Bone marrow (tissue), 2 donors: Measurements from ENCODE around the gene ASPM.
"Not testable (repeated sequence)": the region's sequence is repeated elsewhere in the genome, so short reads cannot be mapped to it uniquely, and the experiment has no call there.

Experiments
- DNase-seq, 2 donors: peaks; one replicate each; lab custom pipeline; 2025; lab: John Stamatoyannopoulos, UW

Gene ASPM

GRCh38 chr1:197083474-197083873 lies 63.0 kb downstream of the ASPM start:
- no peak for DNase-seq

GRCh38 chr1:197081117-197081753 lies 65.2 kb downstream of the ASPM start:
- no peak for DNase-seq

- no peak for DNase-seq
These were observed 66.1 kb downstream of the ASPM start for GRCh38 chr1:197080323-197080722.

- DNase-seq: no peak
These were observed 69.9 kb downstream of the ASPM start for GRCh38 chr1:197076585-197076984.

- DNase-seq: no peak
These were observed 72.5 kb downstream of the ASPM start for GRCh38 chr1:197073978-197074377.

GRCh38 chr1:197067457-197067818 lies 79.0 kb downstream of the ASPM start:
- DNase-seq: no peak

- no peak for DNase-seq
These were observed 79.6 kb downstream of the ASPM start, which contains the start of gene F13B for GRCh38 chr1:197066719-197067456. F13B (minus strand) TSS chr1:197067260; CDS start chr1:197067223, 37 bp downstream.

- no peak for DNase-seq
These were observed 80.2 kb downstream of the ASPM start for GRCh38 chr1:197066277-197066676.

- no peak for DNase-seq
These were observed 80.9 kb downstream of the ASPM start for GRCh38 chr1:197065559-197065958.

GRCh38 chr1:197063212-197063611 lies 83.3 kb downstream of the ASPM start:
- DNase-seq: no peak

- DNase-seq: no peak
These were observed 83.8 kb downstream of the ASPM start for GRCh38 chr1:197062692-197063091.

- no peak for DNase-seq
These were observed 97.4 kb downstream of the ASPM start for GRCh38 chr1:197049100-197049499.

- DNase-seq: no peak
These were observed 103.7 kb downstream of the ASPM start for GRCh38 chr1:197042676-197043341.

- DNase-seq: no peak
These were observed 104.7 kb downstream of the ASPM start for GRCh38 chr1:197041486-197042353.

- no peak for DNase-seq
These were observed 109.6 kb downstream of the ASPM start for GRCh38 chr1:197036861-197037260.

- not testable (repeated sequence) for DNase-seq
These were observed 111.7 kb downstream of the ASPM start for GRCh38 chr1:197034631-197035339.
